Stimulated activated CD8-positive, alpha-beta memory T cell treated with anti-CD3 and anti-CD28 coated beads, Interleukin-2, amount 100 ng/mL, for 48 hours (primary cell): ENCODE data around the gene POF1B.
A peak's percentile ranks its signal among the peaks of the same experiment; 100 is the strongest.

Experiments used
- DNase-seq, 2 donors: peaks; one replicate each; pipeline ENCODE4 v3.0.0-alpha.2; 2020; ENCODE audit warnings: low read depth in 2 of 2

POF1B gene

GRCh38 chrX:85243761-85244449, 135.6 kb downstream of the POF1B start, which contains the start of the genes SATL1 and ZNF711:
Gene SATL1 (minus strand): TSS chrX:85243779. CDS start chrX:85108968, 134,811 bp downstream.
Gene ZNF711 (plus strand): TSS chrX:85243991. CDS start chrX:85247573, 3,582 bp downstream.
- peak in 1 of 2 donors; percentile 9 for DNase-seq

DNA sequence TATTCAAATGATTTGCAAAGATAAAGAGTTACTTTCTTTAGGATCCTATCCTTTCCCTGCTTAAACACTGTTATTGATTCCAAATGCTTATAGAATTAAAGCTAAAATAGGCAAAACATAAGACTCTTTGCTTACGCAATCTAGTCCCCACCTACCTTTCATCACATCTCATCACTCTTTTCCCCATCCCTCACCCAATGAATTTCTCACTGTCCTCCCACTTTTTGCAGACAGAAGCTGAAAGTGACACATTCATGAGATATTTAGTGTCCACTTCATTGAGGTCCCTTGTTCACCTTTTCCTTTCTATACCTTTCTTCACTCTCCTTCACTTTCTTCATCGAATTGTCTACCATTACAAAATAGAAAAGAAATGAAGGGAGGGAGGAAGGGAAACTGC, 136.3 kb downstream of the POF1B start:
- DNase-seq, result no peak
